ENCODE measurements around the gene DPEP1.
A peak's percentile ranks its signal among the peaks of the same experiment; 100 is the strongest.

Gene DPEP1

DNA sequence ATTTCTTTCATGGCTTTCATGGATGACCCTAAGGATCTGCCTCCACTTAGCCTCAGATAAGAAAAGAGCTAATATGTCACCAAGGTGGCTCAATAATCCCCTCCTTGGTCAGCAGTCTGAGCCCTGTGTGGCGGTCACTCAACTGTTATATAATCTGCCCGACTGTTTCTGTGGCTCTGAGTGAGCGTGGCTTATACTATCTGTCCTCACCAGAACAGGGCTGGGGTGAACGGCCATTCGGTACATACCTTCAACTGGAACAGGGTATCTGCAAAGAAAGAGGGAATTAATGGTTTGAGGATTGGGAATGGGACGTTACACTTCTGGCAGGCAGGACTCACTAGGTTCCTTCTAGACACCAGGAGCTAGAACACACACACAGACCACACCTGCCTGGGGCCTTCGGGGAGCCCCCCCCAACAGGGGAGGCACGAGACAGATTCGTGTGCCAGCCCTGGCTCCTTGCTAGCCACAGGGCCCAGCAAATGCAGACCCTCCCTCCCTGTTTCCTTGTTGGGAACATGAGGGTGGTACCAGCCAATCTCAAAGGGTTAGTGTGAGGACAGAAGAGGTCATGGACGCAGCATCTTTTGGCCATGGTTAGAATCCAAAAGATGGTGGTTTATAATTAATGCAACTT is 40.3 kb downstream of the DPEP1 start:
- DNase-seq (ENCODE audit: low read depth): no peak
- no peak overlapping the region for H3K4me3 ChIP-seq (ENCODE audit: low read depth, low read length)
- no peak for TF ChIP-seq POLR2A (IDR thresholded peaks at IDR 0.05; ENCODE audit: extremely low read depth, insufficient read length)
- TF ChIP-seq, protein P1, sequence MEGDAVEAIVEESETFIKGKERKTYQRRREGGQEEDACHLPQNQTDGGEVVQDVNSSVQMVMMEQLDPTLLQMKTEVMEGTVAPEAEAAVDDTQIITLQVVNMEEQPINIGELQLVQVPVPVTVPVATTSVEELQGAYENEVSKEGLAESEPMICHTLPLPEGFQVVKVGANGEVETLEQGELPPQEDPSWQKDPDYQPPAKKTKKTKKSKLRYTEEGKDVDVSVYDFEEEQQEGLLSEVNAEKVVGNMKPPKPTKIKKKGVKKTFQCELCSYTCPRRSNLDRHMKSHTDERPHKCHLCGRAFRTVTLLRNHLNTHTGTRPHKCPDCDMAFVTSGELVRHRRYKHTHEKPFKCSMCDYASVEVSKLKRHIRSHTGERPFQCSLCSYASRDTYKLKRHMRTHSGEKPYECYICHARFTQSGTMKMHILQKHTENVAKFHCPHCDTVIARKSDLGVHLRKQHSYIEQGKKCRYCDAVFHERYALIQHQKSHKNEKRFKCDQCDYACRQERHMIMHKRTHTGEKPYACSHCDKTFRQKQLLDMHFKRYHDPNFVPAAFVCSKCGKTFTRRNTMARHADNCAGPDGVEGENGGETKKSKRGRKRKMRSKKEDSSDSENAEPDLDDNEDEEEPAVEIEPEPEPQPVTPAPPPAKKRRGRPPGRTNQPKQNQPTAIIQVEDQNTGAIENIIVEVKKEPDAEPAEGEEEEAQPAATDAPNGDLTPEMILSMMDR (IDR thresholded peaks at IDR 0.05; ENCODE audit: low read depth, low read length): no peak
- TF ChIP-seq MYC (IDR thresholded peaks at IDR 0.05; ENCODE audit: low read depth, low read length): no peak
- TF ChIP-seq, protein P2, sequence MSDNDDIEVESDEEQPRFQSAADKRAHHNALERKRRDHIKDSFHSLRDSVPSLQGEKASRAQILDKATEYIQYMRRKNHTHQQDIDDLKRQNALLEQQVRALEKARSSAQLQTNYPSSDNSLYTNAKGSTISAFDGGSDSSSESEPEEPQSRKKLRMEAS (IDR thresholded peaks at IDR 0.05; ENCODE audit: low read depth, low read length): no peak

DNA sequence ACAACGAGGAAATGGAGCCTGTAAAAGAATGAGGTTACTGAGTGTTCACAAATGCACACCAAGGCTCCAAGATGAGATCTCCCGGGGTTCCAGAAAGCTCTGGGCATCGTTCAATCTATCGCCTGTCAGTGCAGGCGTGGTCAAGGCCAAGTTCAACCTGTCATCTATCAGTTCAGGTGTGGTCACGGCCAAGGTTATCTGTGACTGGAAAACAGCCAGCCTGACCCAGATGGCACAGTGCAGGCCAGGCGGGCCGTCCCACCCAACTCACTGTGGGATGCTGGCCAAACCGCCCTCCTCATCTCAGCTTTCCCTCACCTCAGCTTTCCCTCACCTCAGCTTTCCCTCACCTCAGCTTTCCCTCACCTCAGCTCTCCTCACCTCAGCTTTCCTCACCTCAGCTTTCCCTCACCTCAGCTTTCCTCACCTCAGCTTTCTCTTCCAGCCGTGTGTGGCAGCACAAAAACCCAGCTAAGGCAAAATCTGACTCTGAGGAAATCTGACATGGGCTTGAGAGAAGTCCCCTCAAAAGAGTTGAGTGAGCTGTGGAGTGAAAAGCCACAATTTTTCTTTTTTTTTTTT is 41.7 kb downstream of the DPEP1 start:
- no peak overlapping the region for H3K4me3 ChIP-seq (ENCODE audit: low read depth, low read length)
- DNase-seq (ENCODE audit: low read depth): no peak
- TF ChIP-seq, protein P1 (IDR thresholded peaks at IDR 0.05; ENCODE audit: low read depth, low read length): no peak
- TF ChIP-seq POLR2A (IDR thresholded peaks at IDR 0.05; ENCODE audit: extremely low read depth, insufficient read length): no peak
- TF ChIP-seq, protein P2 (IDR thresholded peaks at IDR 0.05; ENCODE audit: low read depth, low read length): no peak

DNA sequence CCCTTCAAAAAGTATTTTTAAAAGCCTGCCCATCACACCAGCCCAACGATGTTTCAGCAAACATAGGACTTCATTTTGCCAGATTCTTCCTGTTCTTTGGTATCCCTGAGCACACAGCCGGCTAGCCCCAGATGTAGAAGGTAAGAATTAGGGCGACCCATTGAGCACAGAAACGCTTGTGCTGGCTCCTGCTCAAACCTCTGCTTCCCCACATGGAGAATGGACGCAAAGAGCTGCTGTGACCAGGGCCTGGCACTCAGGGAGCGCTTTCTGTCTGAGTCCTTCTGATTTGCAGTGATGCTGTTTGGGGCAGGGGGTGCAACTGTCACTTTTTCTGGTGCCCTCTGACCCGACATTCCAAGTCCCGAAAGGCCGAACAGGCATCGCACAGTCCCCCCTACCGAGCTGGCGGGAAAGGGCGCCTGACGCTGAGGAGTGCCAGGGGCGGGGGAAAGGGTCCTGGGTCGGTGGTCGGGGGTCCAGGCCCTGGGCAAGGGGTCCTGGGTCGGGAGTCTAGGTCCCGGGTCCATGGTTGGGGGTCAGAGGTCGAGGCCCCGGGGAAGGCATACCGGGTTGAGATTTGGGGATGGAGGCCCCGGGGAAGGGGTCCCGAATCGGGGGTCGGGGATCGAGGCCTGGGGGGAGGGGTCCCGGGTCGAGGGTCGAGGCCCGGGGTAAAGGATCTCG is 43.1 kb downstream of the DPEP1 start:
- no peak for DNase-seq (ENCODE audit: low read depth)
- H3K4me3 ChIP-seq (ENCODE audit: low read depth, low read length): peak overlapping the region; percentile 77
- TF ChIP-seq POLR2A (IDR thresholded peaks at IDR 0.05; ENCODE audit: extremely low read depth, insufficient read length) (no peak), MYC (IDR thresholded peaks at IDR 0.05; ENCODE audit: low read depth, low read length) (no peak)
- TF ChIP-seq, protein P1 (IDR thresholded peaks at IDR 0.05; ENCODE audit: low read depth, low read length): no peak
- TF ChIP-seq, protein P2 (IDR thresholded peaks at IDR 0.05; ENCODE audit: low read depth, low read length): no peak

DNA sequence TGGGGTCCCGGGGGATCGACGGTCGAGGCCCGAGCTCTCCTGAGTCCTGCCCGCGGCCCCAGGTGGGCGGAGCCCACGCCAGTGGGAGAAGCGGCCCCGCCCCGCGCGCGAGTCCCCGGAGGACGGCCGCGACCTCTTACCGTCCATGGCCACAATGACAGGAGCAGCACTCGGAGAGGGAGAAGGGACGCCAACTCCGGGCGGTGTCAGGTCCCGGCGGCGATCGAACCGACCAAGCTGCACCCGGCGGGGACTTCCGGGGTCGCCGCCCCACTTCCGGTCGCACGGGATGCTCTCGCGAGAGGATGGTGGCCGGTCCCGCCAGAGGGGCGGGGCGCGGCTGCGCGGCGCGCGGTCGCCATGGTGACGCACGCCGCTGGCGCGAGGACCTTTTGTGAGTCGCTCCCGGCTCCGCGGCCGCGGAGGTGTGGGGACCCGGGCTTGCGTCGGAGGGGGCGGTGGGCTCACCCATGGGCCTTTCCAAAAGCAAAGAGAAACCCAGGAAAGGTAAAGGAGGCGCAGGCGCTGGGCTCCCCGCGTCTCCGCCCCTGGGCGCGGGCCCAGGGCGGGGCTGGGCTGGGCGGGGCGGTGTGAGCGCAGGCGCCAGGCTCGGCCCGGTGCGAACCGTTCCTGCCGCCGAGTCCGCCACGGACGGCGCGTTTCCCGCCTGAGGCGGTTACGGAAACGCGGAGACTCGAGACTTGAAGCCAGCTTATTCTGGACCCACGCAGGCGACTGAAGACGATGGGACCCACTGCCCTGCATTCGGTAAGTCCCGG is 44.2 kb downstream of the DPEP1 start, which contains the start of the genes CHMP1A and SPATA33:
CHMP1A (minus strand) TSS at position 267 of the 779 bp plus-strand sequence; CDS start at position 147, 120 bp downstream.
SPATA33 (plus strand) TSS at position 395 of the 779 bp plus-strand sequence; CDS start at position 471, 76 bp downstream.
- peak; percentile 91 for DNase-seq (ENCODE audit: low read depth)
- H3K4me3 ChIP-seq (ENCODE audit: low read depth, low read length): peak within 1 kb of the TSS; percentile 77
- TF ChIP-seq POLR2A (IDR thresholded peaks at IDR 0.05; ENCODE audit: extremely low read depth, insufficient read length) (peak; percentile 56), MYC (IDR thresholded peaks at IDR 0.05; ENCODE audit: low read depth, low read length) (peak; percentile 69)
- TF ChIP-seq, protein P1 (IDR thresholded peaks at IDR 0.05; ENCODE audit: low read depth, low read length): no peak
- TF ChIP-seq, protein P2 (IDR thresholded peaks at IDR 0.05; ENCODE audit: low read depth, low read length): peak; percentile 80

DNA sequence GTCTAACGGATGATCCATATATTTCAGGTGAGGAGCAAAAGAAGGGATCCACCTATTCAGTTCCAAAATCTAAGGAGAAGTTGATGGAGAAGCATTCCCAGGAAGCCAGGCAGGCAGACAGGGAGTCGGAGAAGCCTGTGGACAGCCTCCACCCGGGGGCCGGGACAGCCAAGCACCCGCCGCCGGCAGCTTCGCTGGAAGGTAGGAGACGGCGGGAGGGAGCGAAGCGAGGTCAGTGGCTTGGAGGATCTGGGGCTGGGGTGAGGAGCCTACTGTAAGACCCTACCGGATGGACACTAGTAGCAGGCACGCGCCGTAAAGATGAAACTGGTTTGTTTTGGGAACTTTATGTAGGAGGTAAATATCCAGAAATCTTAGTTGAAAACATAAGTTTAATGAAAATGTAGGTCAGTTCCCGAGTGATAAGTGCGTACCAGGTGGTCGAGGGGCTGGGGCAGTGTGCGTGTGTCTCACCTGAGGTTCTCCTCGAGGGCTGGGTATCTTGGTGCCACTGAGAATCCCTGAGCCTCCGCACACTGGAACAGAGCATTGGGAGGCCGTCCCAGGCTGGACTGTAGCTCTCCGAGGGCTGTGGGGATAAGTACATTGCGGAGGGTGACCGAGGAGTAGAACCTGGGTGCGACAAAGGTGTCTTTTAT is 44.9 kb downstream of the DPEP1 start:
- TF ChIP-seq, protein P1 (IDR thresholded peaks at IDR 0.05; ENCODE audit: low read depth, low read length): no peak
- H3K4me3 ChIP-seq (ENCODE audit: low read depth, low read length): peak overlapping the region; percentile 77
- peak; percentile 55 for DNase-seq (ENCODE audit: low read depth)
